RKO (cell line): ENCODE data around the gene SYPL1.

ENCODE experiments used
- DNase-seq: peaks from one replicate; pipeline ENCODE4 v3.0.0-alpha.2; 2016; ENCODE audit warnings: low spot score

Gene SYPL1

DNA sequence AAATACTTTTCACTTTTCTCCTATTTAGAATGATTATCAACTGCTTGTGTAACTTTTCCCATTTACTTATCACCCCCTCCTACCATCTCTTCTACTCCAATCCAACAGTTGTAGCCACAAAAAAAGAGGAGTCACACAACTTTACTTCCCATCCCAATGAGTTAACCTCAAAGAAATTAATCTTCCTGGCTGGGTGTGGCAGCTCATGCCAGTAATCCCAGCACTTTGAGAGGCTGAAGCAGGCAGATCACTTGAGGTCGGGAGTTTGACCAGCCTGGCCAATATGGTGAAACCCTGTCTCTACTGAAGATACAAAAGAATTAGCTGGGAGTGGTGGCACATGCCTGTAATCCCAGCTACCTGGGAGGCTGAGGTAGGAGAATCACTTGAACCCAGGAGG is 19.9 kb downstream of the SYPL1 start:
- no peak for DNase-seq

DNA sequence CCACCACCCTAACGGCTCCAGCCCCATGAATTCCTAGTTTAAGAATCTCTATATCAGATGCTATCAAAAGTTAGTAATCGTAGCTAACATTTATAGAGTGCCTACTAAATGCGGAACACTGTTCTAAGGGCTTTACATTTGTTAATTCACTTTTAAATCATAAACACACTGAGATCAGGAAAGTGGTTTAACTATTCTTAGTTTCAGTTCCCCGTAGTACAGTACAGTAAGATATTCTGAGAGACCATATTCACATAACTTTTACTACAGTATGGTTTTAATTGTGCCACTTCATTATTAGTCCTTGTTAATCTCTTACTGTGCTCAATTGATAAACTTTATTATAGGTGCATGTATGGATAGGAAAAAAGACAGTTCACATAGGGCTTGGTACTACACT is 22.5 kb downstream of the SYPL1 start:
- DNase-seq, result no peak

DNA sequence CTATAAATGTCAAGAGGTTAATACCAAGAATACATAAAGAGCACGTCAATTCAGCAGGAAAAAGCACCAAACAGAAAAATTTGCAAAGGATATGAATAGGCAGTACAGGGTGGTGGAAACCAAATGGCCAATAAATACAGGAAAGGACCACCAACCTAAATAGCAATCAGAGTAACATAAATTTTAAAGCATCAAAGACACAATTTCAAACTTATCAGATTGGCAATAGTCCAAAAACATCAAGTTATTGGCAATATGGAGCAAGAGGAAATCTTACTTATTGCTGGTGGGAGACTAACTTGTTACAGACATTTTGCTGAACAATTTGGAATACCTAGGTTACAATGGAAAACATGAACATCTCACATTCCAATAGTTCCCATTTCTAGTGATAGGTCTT is 24.1 kb downstream of the SYPL1 start:
- no peak for DNase-seq

DNA sequence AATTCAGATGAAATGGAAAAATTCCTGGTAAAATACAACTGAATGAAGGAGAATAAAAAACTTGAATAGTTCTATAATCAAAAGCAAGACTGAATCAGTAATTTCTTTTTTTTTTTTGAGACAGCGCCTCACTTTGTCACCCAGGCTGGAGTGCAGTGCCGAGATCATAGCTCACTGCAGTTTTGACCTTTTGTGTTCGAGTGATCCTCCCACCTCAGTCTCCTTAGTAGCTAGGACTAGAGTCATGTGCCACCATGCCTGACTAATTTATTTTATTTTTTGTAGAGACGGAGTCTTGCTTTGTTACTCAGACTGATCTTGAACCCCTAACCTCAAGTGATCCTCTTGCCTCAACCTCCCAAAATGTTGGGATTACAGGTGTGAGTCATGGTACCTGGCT is 26.1 kb downstream of the SYPL1 start:
- no peak for DNase-seq

DNA sequence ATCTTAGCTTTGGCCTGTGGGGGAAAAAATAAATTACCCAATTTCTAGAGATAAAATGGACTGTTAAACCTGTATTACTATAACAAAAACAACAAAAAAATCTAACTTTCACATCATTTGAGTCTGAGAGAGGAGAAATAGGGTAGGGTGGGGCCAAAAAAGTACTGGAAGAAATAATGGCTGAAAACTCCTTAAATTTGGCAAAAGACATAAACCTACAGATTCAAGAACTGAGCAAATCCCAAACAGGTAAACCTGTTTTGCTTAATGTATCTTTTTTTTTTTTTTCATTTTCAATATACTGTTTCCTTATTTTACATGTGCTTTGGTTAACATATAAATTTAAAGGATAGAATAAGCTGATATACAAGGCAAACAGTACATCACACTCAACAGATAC is 27.1 kb downstream of the SYPL1 start:
- DNase-seq, result no peak

DNA sequence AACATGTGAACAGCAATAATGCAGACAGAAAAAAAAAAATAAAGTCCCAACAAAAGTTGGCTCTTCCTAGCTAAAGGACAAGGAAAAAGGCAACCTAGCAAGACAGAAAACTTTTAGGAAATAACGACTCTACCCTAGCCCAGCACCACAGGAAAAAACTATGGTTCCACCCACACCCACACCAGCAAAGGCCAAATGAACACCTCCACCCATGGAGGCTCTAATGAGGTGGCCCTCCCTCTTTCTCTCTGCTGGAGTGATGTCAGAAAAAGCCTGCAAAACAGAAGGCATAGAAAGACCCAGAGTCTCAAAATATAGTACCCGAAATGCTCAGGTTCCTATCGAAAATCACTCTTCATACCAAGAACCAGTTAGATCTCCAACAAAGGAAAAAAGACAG is 28.4 kb downstream of the SYPL1 start:
- DNase-seq, result no peak

DNA sequence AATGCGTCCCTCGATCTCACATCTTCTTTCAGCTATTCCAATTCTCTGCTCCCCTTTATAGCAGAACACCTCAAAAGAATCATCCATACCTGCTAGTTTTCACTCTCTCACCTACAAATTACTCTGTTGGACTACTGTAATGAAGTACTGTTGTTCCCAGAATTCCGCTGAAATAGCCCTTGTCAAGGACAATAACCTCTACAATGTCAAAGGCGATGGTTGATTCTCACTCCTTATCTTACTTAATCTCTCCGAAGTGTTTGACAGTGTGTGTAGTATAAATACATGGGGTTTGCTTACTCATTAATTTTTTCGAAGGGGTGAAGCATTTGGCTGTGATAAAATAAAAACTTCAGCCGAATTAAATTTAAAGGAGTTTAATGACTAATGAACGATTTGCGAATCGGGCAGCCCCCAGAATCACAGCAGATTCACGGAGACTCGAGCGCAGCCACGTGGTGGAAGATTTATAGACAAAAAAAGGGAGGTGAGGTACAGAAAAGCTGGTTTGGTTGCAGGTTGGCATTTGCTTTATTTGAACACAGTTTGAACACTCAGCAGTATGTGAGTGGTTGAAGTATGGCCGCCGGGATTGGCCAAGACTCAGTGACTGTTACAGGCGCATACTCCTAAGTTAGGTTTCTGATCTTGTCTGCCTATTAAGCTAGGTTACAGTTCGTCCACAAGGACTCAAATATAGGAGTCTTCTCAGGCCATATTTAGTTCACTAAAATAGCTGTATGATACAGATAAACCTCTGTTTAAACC is 29.8 kb downstream of the SYPL1 start:
- DNase-seq, result no peak

DNA sequence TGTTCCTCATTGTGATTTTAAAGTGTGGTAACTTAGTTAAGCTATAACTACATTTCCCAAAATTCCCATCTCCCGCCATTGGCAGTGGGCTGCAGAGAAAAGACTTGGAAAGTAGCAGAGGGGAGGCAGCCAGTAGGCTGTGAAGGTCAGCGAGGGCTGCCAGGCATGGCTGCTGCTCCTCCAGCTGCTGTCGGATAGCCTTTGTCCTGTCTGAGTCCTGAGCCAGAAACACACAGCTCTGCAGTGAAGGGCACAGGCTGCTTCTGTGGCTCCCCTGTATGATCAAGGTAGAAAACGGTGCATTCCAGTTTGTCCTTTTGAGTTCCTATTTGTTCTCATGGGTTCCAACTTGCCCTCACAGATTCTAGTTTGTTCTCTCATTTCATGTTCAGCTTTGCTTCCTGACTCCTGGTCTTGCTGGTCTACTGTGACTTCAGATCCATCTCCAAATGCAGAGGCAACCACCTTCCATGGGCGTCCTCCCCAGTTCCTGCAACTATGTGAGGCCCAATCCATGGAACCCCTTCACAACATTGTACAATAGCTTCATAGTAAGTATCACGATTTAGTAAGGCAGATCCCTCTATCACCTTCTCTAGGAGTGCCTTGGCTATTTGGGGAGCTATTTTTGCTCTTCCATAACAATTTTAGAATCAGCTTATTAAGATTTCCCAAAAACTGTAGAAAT is 31.7 kb downstream of the SYPL1 start:
- no peak for DNase-seq

DNA sequence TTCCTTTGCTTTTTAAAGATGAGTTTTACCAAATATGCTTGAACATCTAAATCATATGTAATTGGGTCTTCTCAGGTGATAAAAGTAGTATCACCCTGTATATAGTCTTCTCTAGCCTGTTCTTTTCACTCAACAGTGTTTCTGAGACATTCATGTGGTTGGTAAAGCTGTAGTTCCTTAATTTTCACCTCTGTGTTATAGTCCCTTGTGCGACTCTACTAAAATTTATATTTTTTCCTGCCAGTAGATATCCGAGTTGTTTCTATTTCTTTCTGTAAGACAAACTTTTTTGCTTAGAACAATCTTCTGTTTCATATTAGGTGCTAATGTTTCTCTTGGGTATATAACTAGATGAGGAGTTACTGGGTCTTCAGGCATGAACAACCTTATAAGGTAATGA is 35.6 kb downstream of the SYPL1 start:
- no peak for DNase-seq

DNA sequence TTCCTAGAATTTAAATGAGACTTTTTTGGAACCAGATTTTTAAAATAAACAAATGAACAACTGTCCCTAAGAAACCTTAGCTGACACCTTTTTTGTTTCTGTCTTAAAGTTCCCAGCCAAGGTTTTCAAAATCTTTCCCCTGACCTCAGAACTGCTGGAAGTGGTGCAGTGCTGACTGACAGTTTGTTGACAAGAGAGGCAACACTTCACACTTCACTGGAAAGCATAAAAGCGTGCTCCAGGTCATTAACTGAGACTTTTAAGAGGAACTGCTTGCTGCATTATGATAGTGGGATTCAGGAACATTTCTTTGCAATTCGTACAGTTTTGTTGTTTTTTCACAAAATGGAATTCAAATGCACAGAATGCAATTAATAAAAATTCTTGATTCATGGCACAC is 36.2 kb downstream of the SYPL1 start:
- no peak for DNase-seq

DNA sequence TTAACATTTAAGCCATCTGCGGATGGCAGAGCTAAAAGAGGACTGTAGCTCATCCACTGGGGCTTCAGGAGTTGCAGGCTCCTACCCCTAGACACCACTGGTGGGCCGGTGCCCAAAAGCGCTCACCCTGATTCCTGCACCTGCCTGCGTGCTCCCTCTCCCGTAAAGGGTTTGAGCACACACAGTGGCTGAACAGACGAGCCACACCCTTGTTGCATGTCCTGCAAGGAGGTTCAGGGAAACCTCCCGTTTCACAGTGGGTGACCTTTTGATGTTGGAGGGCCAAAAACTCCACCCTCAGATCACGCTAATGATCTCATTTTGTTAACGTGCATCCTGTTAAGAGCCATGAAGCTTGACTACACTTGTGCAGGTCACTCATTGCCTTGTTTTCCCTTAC is 37.9 kb downstream of the SYPL1 start:
- no peak for DNase-seq

DNA sequence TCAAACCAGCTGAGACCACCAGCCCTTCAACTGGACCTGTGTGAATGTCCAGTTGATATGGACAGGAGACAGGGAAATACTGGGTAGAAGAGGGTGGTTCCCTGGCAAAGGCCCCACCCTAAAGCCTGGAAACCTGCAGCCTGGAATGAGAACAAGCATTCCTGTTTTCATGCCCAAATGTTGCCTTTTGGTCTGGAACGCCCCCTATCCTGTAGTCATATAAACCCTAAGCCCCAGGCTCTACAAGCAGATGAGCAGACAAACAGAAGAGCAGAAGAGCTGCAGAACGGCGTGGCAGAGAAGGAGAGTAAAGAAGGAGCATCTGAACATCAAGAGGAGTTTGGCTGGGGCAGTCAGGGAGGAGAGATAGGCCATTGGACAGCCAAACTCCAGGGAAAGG is 38.4 kb downstream of the SYPL1 start:
- DNase-seq, result no peak

DNA sequence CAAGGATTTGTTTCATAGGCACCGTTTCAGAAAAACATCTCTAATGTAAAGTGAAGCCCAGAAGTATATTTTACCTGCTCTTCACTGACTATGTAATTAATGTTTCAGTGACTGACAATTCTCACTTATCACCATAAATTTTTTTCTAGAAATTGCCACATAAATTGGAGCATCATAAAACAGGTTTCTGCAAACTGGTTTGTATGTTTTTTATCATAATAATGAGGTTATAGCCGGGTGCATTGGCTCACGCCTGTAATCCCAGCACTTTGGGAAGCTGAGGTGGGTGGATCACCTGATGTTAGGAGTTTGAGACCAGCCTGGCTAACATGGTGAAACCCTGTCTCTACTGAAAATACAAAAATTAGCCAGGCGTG is 39.4 kb downstream of the SYPL1 start:
- no peak for DNase-seq

DNA sequence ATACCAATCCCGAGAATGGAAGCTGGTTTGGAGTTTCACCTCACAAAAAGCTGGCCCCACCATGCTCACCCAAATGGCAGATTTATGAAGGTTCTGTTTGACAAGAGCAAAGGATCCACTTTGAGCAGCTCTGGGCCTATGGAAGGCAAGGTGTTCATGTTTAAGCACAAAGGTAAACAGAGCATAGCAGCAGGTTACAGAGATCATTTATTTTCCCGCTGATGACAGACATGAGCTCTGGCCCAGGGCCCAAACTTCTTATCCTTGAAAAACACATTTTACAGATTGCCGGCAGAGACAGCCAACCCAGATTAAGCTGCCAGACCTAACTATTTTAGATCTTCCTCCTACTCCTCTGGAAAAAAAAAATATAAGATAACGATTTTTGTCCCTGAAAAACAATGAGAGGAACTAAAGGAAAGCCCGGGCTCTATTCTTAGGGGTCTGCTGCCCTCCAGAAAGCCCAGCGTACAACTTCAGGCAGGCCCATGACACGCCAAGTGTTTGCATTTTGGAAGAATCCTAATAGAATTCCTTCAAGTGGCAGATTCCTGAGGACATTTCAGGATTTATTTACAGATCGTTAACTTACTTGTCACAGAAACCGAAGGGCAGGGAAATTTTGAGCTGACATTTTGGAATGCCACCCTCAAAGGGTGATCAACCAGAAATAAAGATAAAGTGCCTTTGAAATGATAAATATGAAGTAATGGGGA is 40.0 kb downstream of the SYPL1 start:
- no peak for DNase-seq

DNA sequence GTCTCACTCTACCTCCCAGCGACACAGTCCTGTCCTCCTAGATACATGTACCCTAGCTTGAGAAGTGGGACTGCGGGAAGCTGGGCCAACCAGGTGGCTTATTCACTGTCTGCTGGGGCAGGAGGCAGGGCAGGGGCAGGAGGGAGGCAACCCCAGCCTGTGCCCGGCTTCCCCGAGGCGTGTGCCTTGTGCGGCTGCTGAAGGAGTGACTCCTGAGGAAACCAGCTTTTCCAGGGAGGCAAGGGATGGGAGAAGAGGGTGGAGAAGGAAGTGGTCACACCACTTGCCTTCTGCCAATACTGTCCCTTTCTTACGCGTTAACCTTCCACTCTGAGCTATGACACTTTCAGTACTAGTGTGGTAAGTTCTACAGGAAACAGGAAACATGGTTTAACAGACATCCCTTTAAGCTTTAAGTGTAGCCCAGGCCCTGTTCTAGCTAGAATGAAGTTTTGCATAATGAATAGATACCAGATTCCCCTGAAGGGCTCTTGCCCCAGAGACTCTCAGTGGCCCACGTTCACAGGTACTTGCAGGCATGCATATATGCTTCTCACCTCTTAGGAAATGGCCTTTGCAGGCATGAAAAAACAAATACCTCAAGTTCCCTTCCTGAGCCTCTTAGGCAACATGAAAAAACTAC is 40.6 kb downstream of the SYPL1 start:
- no peak for DNase-seq

DNA sequence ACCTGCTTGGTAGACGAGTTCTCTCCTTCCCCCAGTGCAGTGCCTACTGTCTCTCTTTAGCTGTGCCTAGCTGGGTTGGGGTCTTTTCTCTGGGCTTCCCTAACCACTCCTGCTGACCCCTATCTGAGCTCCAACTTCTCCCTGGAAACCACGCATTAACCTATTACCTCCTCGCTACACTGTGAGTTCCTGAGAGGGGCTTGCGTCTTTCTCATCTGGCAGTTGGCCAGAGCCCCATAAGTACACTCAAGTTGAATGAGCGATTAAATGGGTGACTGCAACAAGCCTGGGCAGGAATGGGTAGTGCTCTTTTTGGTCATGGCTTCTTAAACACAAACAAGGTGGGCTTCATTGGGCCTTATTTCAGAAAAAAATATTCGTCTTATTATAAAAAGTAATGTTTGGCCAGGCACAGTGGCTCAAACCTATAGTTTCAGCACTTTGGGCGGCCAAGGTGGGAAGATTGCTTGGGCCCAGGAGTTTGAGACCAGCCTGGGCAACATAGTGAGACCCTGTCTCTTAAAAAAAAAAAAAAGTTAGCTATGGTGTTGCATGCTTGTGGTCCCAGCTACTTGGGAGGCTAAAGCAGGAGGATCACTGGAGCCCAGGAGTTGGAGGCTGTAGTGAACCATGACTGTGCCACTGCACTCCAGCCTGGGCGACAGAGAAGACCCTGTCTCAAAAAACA is 41.4 kb downstream of the SYPL1 start:
- DNase-seq, result no peak

DNA sequence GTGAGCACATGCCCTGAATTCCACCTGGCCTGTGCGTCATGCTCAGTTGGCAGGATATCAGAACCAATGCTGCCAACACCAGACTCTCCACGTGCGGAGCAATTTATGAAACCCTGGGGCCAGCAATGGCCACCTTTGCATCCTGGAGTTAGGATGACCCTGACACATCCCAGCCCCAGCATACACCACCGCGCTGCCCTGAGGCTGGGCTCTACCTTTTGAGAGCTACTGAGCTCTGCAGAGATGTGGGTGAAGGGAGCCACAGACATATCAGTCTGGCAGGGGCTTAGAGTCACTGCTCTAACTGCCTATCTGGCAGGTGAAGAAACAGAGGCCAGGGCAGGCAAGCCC is 41.9 kb downstream of the SYPL1 start:
- no peak for DNase-seq

DNA sequence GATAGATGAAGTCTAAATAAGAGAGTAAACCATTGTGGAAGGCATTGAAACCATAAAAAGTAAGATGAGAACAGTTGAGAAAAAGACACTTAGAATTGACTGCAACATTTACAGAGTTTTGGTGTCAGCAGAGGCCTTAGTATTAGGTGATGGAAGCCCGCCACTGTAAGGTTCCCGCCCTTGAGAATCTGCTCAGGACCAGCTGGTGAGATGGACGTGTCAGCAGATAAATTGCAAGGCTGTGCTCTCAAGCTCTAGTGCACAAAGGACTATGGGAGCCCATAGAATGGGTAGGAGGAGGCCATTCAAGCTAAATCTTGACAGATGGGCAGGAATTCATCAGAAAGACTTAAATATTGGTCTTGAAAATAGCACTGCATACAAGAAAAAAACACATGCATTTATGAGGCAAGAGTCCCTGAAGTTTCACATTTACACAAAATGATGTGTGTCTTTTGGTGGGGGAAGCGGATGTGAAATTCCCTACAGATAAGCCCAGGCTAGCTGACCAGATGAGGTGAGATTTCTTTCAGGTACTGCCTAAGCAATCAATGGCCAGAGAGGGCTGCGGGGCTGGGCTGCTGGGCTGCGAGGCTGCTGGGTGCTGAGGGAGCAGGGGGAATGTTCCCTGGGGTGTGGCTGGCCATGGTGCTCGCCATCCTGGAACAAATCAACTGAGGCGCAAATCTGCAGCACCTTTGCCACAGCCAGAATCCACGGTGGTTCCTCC is 42.5 kb downstream of the SYPL1 start:
- DNase-seq, result no peak

DNA sequence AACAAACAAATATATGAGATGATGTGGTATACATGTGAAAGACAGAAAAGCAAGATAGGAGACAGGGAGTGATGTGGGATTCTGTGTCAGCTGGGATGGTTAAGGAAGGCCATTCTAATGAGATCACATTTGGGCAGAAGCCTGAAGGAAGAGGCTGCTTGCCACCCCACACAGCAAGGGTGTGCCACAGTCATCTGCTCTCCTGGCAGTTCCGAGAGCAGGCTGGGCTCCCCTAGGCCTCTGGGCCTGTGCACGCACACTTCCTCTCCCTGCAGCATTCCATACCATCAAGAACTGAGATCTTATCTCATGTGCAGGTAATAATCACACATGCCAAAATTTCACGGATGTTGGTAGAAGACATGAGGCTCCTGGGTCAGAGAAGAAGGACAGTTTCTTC is 43.1 kb downstream of the SYPL1 start:
- DNase-seq, result no peak

DNA sequence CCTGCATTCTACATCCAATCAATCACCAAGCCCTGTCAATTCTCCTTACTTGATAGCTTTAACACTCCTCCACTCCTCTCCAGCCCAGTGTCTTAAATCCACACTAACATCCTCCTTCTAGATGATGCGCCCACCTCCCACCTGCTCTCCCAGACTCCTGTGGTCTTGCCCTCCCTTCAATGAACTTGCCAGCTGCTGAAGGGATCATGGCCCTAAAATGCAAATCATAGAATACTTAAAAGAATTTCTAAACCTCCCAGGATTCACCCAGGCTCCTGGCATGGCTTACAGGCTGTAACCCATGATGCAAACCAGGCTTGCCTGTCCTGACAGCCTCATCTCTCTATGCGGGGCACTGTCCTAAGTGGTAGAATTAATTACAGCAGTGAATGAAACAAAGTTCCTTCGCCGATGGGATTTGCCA is 43.6 kb downstream of the SYPL1 start:
- DNase-seq, result no peak

DNA sequence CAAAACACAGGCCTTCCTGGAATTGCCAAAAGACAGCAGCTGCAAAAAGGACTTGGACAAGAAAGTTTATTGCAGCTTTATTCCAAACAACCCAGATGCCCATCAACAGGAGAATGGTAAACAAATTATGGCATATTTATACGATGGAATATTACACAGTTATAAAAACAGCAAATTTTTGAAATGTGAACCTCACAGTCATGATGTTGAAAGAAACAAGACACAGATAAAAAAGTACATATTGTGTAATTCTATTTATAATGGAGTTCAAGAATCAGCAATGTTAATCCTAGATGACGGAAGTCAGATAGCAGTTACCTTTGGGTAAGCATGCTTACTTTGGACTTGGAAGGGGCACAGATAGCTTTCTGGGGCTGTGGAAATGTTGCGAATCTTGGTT is 44.4 kb downstream of the SYPL1 start:
- no peak for DNase-seq
